RWPE2 (cell line): Measurements from ENCODE around the gene WNT9A.
"Not testable (repeated sequence)": the region's sequence is repeated elsewhere in the genome, so short reads cannot be mapped to it uniquely, and the experiment has no call there.

Experiments used
- ATAC-seq: fragments of 200-7000 bp; cut with Tn5 transposase; 3 replicates; pipeline ENCODE4 v1.9.1; 2021; ENCODE audit warnings: low read depth
- DNase-seq: peaks from one replicate; pipeline ENCODE4 v3.0.0-alpha.2; 2020; ENCODE audit warnings: low spot score
- H3K27ac ChIP-seq: fragments of 450-650 bp; 2 replicates; pipeline ENCODE4 v1.5.1; 2017; ENCODE audit warnings: mild to moderate bottlenecking; ENCODE audit not compliant: poor library complexity, severe bottlenecking
- H3K27me3 ChIP-seq: fragments of 250-450 bp; sonication (Bioruptor Pico); 2 replicates; pipeline ENCODE4 v1.5.1; 2021; ENCODE audit warnings: mild to moderate bottlenecking, moderate library complexity; ENCODE audit not compliant: insufficient read depth, poor library complexity, severe bottlenecking
- H3K36me3 ChIP-seq: fragments of 250-450 bp; sonication (Bioruptor Pico); 2 replicates; pipeline ENCODE4 v1.5.1; 2020; ENCODE audit warnings: low read depth, mild to moderate bottlenecking, moderate library complexity
- H3K4me1 ChIP-seq: fragments of 250-450 bp; sonication (Bioruptor Pico); 2 replicates; pipeline ENCODE4 v1.5.1; 2021; ENCODE audit warnings: mild to moderate bottlenecking, moderate library complexity; ENCODE audit not compliant: insufficient read depth, poor library complexity, severe bottlenecking
- H3K4me3 ChIP-seq: fragments of 250-450 bp; sonication (Bioruptor Pico); 2 replicates; pipeline ENCODE4 v1.5.1; 2021; ENCODE audit warnings: mild to moderate bottlenecking, moderate library complexity; ENCODE audit not compliant: severe bottlenecking
- H3K9me3 ChIP-seq: fragments of 250-450 bp; sonication (Bioruptor Pico); 2 replicates; pipeline ENCODE4 v1.5.1; 2021; ENCODE audit warnings: mild to moderate bottlenecking, moderate library complexity; ENCODE audit not compliant: severe bottlenecking
- CTCF ChIP-seq: fragments of 450-650 bp; IDR thresholded peaks from one replicate; pipeline ENCODE4 v1.5.1; 2017; ENCODE audit warnings: mild to moderate bottlenecking, moderate library complexity; ENCODE audit not compliant: poor library complexity, severe bottlenecking

WNT9A gene

GRCh38 chr1:227947676-227948492 lies at the start of gene WNT9A:
Gene WNT9A, minus strand, starts transcription at chr1:227947932. Its CDS starts 45 bp downstream, at chr1:227947887.
- H3K27me3 ChIP-seq = no peaks in the 10 kb centered on the region
- no peaks in the 10 kb centered on the region for H3K9me3 ChIP-seq
- H3K4me1 ChIP-seq = no peaks in the 10 kb centered on the region
- no peak for TF ChIP-seq CTCF
- H3K36me3 ChIP-seq = no peaks in the 10 kb centered on the region
- peak within 1 kb of the TSS; percentile 43 for H3K4me3 ChIP-seq
- peak within 1 kb of the TSS; percentile 44 for H3K27ac ChIP-seq
- peak; percentile 13 for ATAC-seq
- peak; percentile 7 for DNase-seq

GRCh38 chr1:227996187-227996950 lies 48.6 kb upstream of the WNT9A start:
- H3K9me3 ChIP-seq = no peaks in the 10 kb centered on the region
- DNase-seq (no peak), ATAC-seq (no peak)
- no peak overlapping the region for H3K4me3 ChIP-seq
- no peaks in the 10 kb centered on the region for H3K36me3 ChIP-seq
- no peak for TF ChIP-seq CTCF
- H3K27me3 ChIP-seq = no peaks in the 10 kb centered on the region
- no peaks in the 10 kb centered on the region for H3K4me1 ChIP-seq
- H3K27ac ChIP-seq = no peak overlapping the region

GRCh38 chr1:227994632-227995300 lies 47.0 kb upstream of the WNT9A start:
- Histone ChIP-seq H3K4me1 (no peaks in the 10 kb centered on the region), H3K9me3 (no peaks in the 10 kb centered on the region), H3K36me3 (no peaks in the 10 kb centered on the region), H3K4me3 (no peak overlapping the region), H3K27ac (no peak overlapping the region), H3K27me3 (no peaks in the 10 kb centered on the region)
- no peak for TF ChIP-seq CTCF
- no peak for DNase-seq
- no peak for ATAC-seq

GRCh38 chr1:227987181-227987580 lies 39.4 kb upstream of the WNT9A start:
- no peaks in the 10 kb centered on the region for H3K4me1 ChIP-seq
- no peak overlapping the region for H3K27ac ChIP-seq
- no peak for ATAC-seq
- H3K4me3 ChIP-seq = no peak overlapping the region
- H3K36me3 ChIP-seq = no peaks in the 10 kb centered on the region
- TF ChIP-seq CTCF = no peak
- no peaks in the 10 kb centered on the region for H3K27me3 ChIP-seq
- H3K9me3 ChIP-seq = no peaks in the 10 kb centered on the region
- no peak for DNase-seq

- not testable (repeated sequence) for H3K27me3 ChIP-seq, ATAC-seq, H3K27ac ChIP-seq, H3K9me3 ChIP-seq, H3K36me3 ChIP-seq, DNase-seq, H3K4me3 ChIP-seq, H3K4me1 ChIP-seq
Measured at GRCh38 chr1:227975583-227976283, 28.0 kb upstream of the WNT9A start.

- H3K36me3 ChIP-seq, ATAC-seq, H3K27ac ChIP-seq, DNase-seq, H3K9me3 ChIP-seq, H3K4me1 ChIP-seq, H3K27me3 ChIP-seq, H3K4me3 ChIP-seq: not testable (repeated sequence)
Measured at GRCh38 chr1:227973724-227974288, 26.1 kb upstream of the WNT9A start.
